Hematopoietic multipotent progenitor cell treated with erythropoietin and hydrocortisone succinate and interleukin-3 and kit ligand, for 8 days (in vitro differentiated cells): ENCODE results near the gene TSFM.
"Not testable (repeated sequence)": the region's sequence is repeated elsewhere in the genome, so short reads cannot be mapped to it uniquely, and the experiment has no call there.

Experiments used
- DNase-seq: peaks from one replicate; pipeline ENCODE4 v3.0.0-alpha.2; 2015

TSFM gene

GRCh38 chr12:57816855-57817151, 34.2 kb downstream of the TSFM start:
- DNase-seq, result no peak

- DNase-seq, result no peak
Observed at GRCh38 chr12:57817261-57817989, 34.8 kb downstream of the TSFM start.

DNA sequence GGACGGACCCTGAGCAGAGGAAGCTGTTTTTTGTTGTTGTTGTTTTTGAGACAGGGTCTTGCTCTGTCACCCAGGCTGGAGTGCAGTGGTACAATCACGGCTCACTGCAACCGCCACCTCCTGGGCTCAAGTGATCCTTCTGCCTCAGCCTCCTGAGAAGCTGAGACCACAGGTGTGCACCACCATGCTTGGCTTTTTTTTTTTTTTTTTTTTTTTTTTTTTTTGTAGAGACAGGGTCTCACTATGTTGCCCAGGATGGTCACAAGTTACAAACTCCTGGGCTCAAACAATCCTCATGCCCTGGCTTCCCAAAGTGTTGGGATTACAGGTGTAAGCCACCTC, 35.4 kb downstream of the TSFM start:
- not testable (repeated sequence) for DNase-seq

- not testable (repeated sequence) for DNase-seq
Observed at GRCh38 chr12:57820119-57820518, 37.5 kb downstream of the TSFM start.

GRCh38 chr12:57821015-57821414, 38.4 kb downstream of the TSFM start:
- not testable (repeated sequence) for DNase-seq

DNA sequence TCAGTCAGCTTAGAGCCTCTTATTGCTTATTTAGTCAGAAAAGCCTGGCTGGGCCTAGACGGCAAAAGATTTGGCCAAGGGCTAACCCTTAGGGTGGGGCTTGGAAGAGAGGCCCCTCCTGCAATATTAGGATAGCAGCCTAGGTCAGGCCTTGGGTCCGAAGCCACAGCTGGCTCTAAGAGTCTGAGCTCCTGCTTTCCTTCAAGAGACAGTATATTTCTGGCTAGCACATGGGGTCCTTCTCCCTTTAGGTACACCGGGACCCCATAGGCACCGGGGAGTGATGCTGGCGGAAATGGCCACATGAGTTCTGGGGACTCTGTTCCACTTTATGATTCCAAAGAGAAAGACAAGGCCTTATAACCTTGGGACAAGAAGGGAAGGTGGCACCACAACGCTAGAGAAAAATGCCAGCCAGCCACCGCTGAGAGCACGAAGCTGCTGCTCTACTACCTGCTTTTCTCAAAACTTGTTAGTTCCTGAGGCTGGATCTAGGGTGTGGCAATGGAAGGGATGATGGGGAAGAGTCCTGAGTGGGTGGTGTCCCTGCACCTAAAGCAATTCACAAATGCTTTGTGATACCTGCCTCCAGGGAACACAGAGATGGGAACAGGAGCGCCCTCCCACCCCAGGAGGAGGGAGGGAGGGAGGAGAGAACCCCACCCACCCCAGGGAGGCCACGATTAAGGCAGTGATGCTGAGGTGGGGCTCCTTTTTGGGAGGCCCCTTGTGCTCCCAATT, 39.1 kb downstream of the TSFM start:
- no peak for DNase-seq

DNA sequence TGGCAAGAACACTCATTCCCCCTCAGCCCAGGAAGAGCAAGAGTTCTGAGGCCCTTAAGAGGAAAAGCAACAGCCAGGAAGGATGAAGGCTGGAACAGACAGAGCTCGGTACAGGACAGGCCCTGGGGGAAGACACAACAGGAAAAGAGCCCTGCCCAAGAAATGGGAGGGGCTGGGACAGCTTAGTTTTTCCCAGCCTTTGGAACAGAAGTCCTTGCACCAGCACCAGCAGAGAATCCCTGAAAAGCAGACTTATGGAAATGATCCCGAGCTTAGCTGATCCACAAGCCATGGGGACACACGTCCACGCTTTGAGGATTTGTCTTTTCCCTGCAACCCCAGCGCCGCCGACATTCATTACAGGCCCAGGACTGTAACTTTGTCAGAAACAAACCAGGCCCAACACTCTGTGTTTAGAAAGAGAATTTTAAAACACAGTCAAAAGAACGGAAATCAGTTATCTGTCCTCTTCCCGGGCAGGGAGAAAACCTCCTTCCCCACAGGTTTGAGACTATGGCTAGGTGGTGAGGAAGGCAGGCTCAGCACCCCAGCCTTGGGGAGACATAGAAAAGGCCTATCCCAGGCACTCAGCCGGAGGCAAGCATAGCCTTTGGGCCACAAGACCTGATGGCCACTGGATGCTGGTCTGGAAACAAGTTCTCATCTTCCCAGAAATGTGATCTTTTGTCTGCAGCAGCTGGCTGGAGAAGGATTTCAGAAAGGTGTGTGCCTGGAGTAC, 40.0 kb downstream of the TSFM start:
- no peak for DNase-seq

GRCh38 chr12:57823131-57823907, 40.7 kb downstream of the TSFM start:
- DNase-seq, result no peak

DNA sequence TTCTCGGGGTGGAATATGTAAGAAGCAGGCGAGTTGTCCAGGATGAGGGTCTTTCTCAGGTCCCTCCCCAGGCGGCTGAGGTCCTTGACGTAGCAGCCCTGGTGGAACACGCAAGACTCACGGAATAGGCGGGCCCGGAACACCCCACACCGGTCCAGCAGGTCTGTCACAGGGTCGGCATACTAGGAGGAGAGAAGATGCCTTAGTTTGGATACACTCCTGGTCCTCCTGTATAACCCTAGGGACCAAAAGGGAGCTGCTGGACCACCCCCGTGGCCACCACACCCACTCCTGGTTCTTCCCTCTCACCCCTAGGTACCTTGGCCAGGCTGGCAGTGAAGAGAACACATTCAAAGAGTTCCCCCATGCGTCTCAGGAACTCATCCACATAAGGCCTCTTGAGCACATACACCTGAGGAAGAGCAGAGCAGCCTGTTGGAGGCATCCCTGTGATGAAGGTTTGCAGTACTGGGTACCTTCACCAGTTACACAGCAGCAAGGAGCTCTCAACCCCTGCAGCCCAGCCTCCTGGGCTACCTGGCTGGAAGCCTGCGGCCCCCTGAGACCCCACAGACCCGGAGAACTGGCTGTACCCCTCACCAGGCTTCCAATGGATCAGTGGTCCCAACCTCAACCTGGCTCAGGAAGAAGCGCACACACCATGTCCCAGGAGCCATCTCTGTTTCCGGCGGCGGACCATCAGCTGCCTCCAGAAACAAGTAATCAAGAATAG, 41.5 kb downstream of the TSFM start:
- no peak for DNase-seq

DNA sequence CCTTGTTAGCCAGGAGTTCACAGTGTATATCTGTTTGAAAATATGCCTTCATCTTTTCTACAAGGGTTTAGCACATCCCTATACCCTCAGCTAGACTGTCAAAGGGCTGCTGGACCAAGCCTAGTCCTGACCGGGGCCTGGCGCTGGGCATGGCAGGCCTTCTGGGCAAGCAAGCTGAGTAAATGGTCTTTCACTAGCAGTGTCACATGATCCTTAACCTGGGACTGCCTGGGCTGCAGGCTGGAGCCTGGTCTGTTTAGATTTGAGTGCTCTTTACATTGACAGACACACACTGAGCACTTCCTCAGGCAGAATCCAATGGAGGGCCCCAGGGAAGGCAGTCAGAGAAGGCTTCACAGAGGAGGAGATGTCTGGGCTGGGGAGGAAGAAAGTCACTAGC, 42.9 kb downstream of the TSFM start:
- DNase-seq, result no peak

DNA sequence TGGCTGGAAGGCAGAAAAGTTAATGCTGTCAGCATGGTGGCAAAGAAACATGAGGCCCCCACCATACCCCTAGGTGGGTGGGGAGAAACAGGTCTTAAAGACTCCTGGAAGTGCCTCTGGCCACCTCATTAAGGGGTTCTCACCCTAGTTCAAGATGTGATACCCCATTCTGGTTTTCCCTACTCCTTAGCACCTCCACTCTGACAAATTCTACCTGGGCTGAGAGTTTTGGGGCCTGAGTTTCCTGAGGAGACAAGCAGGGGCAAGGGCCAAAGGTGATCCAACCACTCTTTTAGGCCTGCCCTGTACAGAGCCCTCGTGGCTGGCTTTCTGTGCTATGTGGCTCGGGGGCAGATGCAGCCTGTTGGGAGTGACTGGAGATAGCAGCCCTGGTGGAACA, 43.8 kb downstream of the TSFM start:
- DNase-seq, result no peak

GRCh38 chr12:57826966-57827365, 44.4 kb downstream of the TSFM start:
- DNase-seq, result no peak

- no peak for DNase-seq
Observed at GRCh38 chr12:57829025-57829777, 46.6 kb downstream of the TSFM start.

- no peak for DNase-seq
Observed at GRCh38 chr12:57830393-57830792, 47.8 kb downstream of the TSFM start.

DNA sequence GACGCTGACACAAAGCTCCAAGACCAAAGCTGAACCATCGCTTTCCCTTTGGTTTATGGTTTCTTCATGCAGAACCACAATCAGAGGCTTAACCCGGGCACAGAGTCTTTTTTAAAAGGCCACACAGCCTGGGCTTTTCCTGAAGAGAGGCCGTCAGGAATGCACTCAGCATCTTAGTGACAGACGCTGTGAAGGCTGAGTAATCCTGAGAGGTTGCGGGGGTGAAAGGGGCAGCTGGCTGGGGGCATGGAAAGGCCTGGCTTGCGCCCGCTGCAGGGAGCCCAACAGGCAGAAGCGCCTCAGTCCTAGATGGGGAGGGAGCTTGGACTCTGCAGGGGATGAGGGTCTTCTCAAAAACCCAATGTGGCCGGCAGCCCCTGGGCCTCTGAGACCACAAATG, 50.4 kb downstream of the TSFM start:
- DNase-seq, result no peak

DNA sequence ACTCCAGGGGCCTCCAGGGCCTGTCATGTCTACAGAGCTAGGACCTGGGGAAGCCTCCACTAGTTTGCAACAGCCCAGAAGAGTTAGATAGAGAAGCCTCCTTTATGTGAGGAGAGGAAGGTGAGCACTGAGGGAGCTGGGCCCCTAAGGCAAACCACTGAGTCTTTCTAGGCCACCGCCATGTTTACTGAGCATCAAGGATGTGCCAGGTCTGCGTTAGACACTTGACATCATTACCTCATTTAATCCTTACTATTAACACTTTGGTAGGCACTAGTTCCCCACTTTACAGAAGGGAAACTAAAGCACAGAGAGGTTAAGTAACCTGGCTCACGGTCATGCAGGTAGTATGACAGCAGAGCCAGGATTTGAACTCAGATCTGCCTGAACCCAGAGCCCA, 51.1 kb downstream of the TSFM start:
- DNase-seq, result no peak

DNA sequence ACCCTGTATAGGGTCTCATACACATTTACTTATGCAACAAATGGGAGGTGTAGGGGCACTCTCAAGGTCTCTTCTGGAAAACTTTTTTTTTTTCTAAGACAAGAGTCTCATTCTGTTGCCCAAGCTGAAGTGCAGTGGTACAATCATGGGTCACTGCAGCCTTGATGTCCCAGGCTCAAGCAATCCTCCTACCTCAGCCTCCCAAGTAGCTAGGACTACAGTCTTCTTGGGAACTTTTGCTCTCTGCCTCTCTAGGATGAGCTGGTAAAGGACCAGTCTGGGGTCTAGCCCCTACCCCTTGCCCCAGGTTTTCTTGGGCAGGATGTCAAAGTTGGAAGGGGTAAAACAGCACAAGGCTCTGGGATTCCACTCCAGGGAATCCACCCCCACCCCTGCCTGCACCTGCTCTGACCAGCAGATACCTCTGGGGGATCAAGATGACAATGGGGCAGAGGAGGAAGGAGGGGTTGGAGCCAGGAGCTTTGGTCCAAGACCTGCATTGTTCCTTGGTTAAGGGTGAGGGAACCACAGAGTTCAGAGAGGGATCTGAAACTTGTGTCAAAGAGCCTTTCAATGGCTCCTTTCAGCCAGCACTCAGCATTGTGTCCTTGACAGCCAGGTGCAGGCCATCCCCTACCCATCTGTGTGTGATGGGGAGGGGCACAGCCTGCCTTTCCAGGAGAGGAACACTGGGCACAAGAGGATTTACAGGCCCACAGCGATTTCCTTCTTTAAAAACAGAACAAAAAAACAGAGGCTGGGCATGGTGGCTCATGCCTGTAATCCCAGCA, 51.7 kb downstream of the TSFM start:
- no peak for DNase-seq

- DNase-seq, result no peak
Observed at GRCh38 chr12:57835366-57836288, 53.0 kb downstream of the TSFM start.

- peak; percentile 77 for DNase-seq
Observed at GRCh38 chr12:57836442-57837375, 54.1 kb downstream of the TSFM start.
